ENCODE measurements around the gene CUBN.
"Not testable (repeated sequence)": the region's sequence is repeated elsewhere in the genome, so short reads cannot be mapped to it uniquely, and the experiment has no call there.

CUBN gene

DNA sequence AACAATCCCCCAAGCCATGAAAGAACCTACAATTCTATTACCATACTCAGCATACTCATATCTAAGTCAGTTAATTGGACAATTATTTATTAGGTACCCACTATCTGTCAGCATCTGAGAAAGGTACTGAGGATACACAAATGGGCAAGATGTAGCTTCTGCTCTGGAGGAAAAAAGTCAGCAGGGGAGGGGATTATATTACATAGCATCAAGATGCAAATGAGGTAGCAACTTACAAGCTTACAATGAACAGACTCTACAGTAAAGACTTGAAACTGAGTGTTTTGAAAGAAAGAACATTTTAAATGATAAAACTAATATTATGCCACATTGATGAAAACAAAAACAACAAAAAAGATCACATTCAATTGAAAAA is 10.8 kb upstream of the CUBN start:
- no peak for DNase-seq

DNA sequence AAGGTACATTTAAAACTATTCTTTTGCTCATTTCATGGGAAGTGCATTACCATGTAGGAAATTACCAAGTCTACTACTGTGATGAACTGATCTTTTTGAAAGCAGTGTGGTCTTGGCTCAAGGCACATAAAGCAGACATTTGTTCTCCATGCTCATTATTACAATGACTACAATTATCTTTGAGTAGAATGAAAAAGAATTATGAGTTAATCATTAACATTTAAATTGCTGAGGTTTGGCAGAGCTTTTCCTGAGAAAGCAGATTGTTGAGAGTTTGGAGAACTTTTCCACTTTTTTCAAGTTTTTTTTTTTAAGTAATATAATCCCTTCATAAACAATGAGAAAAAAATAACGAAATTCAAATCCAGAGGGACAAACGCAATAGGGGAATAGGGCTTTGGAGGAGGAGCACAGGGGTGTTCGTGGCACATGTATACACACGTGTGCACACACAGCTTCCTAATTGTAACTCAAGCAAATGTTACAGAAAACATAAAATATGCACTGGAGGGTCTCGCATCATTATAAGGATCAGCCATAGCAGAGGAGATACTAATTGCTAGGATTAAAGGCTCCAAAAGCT is 8.9 kb upstream of the CUBN start:
- DNase-seq = no peak

DNA sequence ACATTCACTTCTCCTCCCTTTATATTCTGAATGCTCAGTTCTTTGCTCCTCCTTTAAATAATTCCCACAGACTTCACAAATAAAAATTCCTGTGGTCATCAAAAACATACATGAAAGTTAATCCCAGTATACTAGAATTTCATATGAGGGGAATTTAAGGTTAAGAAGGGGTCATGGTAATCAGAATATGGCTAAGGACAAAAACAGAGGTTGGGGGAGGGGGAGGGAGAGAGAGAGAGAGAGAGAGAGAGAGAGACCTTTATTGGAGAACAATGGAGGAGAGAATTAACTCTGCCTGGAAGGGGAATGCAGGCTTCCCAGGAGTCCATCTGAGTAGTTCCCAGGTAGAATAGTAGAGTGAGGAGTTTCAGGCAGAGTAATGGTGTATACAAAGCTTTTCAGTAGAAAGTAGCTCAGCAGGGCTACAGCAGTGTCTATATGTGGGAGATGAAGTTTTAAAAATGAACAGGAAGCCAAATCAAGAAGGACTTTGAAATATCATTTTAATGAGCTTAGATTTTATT is 5.2 kb upstream of the CUBN start:
- DNase-seq = no peak

DNA sequence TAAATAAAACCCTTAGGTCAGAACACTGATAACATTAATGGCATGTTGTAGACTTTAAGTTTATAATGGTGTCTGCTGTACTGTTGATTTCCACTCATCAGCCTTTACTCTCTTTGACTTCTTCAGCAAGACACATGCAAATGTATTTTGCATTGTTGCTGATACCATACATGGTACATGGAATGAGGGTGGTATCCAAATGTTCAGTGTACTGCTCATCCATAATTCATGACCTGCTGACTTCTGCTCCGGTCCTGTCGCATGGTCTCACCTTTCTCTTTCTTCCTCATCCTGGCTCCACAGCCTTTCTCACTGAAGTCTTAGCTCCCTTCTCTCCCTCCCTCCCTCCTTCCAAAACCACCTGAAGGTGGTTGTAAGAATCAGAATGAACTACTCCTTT is 4.7 kb upstream of the CUBN start:
- no peak for DNase-seq

DNA sequence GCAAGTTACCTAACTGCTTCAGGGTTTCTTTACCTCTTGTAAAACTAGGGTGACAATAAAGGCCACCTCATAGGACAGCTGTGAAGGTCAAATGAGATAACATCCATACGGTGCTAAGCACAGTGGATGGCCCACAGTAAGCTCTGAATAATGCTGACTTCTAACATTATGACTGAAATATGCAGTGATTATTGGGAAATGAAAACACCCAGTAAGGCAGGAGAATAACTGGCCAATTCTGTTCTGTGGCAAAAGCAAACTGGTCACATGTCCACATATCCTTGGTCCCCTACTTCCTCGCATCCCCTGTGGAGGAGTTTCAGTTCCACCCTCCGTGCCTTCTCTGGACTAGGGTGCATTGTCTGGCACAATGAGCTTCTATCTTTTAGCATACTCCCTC is 1.4 kb downstream of the CUBN start:
- no peak for DNase-seq

GRCh38 chr10:17126327-17126726 is 3.3 kb downstream of the CUBN start:
- DNase-seq = no peak

DNA sequence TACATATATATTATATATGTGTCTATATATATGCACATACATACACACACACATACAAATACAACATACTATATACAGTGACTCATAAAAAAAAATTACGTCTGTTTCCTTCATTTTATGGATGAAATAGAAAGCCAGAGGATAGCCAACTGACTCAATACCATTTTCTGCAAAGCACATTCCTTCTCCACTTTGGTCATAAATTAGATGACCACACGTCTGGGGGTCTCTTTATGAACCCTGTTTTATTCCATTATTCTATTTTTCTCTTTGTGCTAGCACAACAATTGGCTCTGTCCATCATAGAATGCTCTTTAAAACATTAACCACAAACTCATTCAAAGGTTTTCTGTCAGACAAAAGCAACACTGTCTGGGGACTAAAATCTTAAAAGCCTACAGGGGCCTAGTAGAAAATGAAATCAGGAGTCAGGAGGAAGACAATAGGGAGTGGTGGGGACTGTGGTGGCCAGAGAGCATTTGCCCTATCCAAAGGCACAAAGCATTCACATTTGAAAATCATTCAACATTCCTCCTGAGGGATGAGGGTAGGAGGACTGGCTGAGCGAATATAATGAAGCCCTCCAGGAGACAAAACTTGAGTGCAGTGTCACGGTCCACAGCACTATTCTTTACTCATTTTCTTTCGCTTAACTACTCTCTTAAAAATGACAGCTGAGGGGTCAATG is 4.3 kb downstream of the CUBN start:
- DNase-seq = no peak

DNA sequence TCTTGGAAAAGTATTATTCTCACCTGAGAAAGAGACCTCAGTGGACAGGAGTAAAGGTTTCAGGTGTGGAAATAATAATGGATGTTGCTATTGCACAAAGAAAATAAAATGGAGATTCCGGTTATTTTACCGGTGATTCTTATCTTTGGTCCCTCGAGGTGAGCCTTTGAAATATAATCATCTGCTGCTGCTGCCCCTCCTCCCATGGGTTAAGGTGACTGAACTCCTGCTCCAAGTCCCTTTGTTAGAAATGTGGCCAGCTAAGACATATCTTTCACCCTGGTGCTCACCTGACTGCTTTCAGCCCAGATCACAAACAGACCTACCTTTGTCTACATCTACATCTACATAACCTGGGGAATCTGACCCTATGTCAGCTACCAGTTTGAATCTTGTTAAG is 5.7 kb downstream of the CUBN start:
- no peak for DNase-seq

DNA sequence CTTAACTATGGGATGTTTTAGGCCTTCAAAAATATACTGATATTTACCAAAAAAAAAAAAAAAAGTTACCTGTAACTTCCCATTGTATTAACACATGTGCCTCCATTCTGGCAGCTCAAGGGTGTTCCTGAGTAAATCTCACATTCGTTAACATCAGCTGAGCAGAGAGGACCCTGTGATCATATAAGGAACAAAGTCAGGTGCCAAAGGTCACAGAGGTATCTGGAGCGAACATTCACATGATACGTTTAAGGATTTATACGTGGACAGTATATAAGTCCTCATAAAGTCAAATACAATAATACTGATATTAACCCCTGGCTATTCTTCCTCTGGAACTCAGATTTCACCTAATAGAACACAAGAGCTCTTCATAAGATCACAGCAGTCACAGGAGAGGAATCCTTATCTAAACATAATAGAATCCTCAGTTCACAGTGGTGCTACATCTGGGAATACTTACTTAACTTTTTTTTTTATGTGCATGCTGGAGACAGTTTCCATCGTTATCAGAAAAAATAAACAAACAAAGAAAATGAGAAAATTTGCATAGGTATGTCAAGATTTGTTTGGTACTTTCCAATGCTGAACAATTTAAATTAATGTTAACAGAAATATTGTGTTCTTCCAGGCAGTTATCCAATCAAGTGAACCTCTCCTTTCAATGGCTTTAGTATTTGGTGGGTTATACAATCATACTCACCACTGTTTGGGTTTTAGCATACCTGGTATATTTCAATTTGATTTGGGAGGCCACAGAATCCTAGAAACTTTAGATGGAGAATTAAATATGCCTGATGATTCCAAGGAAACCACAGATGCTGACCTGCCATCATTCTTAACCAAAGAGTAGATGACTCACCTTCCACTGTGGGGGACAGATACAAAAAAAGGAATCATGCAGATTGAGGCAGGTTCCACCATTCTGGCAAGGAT is 6.6 kb downstream of the CUBN start:
- DNase-seq = no peak

DNA sequence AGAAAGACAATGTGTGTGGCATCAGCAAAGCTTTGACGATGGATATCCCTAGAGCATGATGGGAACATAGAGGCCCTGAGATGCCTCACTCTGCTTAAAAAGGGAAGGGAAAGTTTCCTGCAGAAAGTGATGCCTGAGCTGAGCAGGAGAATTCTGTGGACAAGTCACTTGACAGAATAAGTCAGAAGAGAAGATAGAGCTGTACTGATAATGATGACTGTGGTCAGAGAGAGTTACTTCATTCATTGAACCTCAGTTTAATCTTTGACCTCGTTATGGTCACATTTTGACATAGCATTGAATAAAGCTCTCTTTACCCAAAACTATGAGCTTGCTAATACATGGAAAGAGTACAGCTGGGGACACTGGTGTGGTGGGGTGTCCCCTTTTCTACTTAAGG is 7.6 kb downstream of the CUBN start:
- DNase-seq = no peak

DNA sequence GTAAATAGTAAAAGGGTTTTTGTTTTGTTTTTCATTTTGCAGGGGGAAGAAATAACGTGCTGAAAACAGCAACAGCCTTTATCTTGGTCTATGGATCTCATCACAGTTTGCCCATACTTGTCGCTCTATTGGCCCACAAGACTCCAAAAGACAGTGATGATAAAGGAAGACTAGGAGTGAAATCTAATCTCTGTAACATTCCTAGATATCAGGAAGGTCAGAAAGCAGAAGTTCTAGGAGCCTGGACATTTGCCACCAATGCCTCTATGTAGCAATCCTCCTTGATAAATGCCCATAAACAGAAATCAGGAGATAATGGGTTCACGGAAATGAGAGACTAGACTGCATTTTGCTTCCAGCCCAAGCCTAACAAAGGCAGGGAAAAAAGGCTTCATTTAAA is 8.9 kb downstream of the CUBN start:
- DNase-seq = no peak

DNA sequence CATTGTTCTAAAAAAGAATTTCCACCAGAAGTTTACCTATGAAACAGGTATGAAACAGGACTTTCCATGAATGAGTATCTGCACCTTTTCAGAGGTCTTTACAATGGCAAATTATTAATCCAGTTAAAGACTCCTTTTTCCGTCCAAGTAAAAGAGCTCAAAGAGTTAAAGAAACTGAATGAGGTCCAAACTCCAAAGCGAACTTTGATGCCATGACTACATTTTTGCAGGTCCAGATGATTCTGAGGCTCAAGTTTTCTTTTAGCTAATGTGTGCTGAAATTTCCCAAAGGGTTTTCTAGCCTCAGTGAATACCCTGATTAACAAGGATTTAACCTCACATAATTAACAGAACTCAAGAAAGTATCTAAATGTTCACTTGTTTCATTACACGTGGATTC is 9.8 kb downstream of the CUBN start:
- no peak for DNase-seq

- DNase-seq = no peak
Measured at GRCh38 chr10:17116193-17116592, 13.4 kb downstream of the CUBN start.

GRCh38 chr10:17115683-17116082 is 13.9 kb downstream of the CUBN start:
- DNase-seq = no peak

GRCh38 chr10:17114878-17115444 is 14.7 kb downstream of the CUBN start:
- DNase-seq = not testable (repeated sequence)

DNA sequence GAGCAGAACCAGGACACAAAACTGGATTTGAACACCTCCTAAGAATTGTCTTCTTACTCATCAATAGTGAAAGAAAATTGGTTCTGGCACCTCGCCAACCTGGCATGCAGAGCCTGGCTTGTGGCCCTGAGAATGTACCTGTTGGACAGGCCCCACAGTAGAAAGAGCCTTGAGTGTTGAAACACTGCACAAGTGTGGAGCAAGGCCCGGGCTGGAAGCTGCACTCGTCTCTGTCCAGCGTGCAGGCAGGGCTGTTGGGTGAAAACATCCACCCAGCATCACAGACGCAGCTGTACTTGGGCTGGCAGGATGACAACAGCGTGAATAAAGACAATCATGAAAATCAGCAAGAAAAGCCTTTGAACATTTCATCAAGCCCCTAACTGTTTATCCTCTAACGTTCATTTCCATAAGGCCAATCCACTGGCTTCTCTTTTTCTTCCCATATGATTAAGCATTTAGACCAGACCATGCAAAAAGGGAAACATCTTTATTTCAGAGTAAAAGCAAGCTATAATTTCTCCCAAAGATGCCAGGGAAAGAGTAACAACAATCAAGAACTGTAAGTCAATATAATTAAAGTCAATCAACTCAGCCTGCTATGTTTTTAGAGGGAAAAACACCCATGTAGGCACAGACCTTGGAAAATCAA is 15.6 kb downstream of the CUBN start:
- no peak for DNase-seq

GRCh38 chr10:17113346-17113745 is 16.3 kb downstream of the CUBN start:
- DNase-seq = no peak

DNA sequence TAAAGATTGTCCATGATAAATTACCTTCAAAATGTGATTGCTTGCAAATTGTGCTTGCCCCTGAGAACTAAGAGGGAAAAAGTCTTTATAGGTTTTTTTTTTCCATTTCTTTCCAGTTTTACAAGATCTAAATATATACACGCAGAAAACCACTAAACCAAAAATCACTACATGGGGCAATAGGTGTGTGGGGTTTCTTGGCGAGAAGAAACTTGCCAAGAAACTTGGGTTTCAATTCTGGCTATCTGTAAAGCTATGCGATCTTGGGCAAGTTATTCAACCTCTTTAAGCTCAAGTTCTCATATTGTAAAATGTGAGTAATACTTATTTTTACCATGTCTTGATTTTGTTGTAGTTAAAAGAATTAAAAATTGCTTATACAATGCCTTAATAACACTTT is 17.0 kb downstream of the CUBN start:
- no peak for DNase-seq

GRCh38 chr10:17109475-17110207 is 20.0 kb downstream of the CUBN start:
- DNase-seq = no peak

DNA sequence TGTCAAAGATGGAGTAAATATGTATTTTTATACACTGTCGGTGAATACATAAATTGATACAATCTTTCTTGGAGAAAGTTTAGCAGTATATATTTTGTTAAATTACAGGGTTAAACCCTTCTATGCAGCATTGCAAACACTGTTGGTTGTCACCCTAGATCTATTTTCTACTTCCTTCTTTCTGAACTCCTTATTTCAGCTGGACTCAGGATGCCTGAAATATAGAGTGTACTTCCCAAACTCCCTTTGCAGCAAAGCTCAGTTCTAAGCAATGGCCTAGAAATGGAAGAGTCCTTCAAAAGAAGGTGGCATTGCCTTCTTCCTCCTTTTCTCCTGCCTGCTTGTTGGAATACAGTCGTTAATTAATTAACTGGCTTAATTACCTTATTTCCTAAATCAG is 20.6 kb downstream of the CUBN start:
- DNase-seq = no peak

- DNase-seq = no peak
Measured at GRCh38 chr10:17106991-17107390, 22.6 kb downstream of the CUBN start.

GRCh38 chr10:17101910-17102266 is 27.7 kb downstream of the CUBN start:
- no peak for DNase-seq
